Right ventricle myocardium inferior (tissue), 1 donor: Measurements from ENCODE around the gene IQGAP3. TPM values are rescaled to one million over a fixed set of nuclear protein-coding genes. Genes with fewer than 3 reads are reported as not detected.
"Not testable (repeated sequence)": the region's sequence is repeated elsewhere in the genome, so short reads cannot be mapped to it uniquely, and the experiment has no call there.

Source experiments
- ATAC-seq: fragments of 200-7000 bp; cut with Tn5 transposase; one replicate; pipeline ENCODE4 v1.9.1; 2020; ENCODE audit warnings: mild to moderate bottlenecking, moderate library complexity
- DNase-seq: peaks from one replicate; pipeline ENCODE4 v3.0.0; 2021; ENCODE audit errors: missing footprints
- intact Hi-C: fragments of 100-400 bp; cut with DNase I; formaldehyde crosslinking; loops from one replicate; pipeline ENCODE4 v1.11.0; 2022
- total RNA-seq: library from RNA; stranded (reverse); fragmentation: NEBNext Ultra II Directional; extraction: Animal tissue kit (Norgen Biotek cat#: 25700); gene quantifications from one replicate; pipeline ENCODE4 v1.2.1, GENCODE V29; 2021
- donor health status: DM: no; HTN: yes; CAD: no; lungs with severe emphysema.

Gene IQGAP3
- total RNA-seq, 1 donor from 2014 or later: 1.2 TPM

DNA sequence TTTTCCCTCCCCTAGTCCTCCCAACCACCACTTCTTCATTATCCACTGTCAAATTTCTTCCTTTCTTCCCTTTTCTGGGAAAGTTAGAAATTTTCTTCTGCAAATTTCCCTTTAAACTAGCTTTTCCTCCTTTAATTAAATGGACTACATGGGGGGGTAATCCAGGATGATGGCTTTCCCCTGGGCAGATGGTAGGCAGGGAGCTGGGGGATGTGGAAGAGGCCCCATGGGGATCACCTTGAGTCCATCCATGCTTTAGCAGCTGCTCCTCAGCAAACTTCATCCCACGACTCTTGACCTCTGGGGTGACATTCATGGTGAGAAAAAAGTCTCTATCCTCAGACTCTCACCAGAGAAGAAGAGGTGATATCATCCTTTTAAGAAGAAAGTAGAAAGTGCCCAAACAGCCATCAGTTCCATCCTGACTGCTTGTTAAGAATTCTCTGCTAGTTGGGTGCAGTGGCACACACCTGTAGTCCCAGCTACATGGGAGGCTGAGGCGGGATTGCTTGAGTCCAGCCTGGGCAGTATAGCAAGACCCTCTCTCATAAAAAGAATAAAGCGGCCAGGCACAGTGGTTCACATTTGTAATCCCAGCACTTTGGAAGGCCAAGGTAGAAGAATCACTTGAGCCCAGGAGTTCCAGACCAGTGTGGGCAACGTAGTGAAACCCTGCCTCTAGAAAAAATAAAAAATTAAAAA lies 26.5 kb upstream of the IQGAP3 start:
- no peak for DNase-seq

DNA sequence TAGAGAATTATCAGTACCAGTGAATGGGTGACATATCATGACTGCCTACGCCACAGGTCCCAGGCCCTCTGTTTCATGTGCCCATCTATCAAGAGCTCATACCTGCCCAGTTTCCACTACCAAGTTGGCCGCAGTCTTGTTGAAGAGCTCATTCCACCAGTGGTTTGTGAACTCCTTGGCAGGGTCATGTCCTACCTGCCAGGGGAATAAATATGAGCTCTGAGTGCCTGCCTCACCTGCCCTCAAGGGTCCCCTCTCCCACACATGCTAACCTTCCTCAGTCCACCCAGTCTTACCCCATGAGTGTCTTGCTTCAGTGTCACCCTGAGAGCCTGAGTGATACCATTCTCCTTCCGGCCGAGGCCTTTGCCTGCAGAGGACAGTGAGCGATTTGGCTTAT lies 25.8 kb upstream of the IQGAP3 start:
- DNase-seq: no peak
- no peak for ATAC-seq
- intact Hi-C loops: no loop called here

More for the DNA sequence above, 26.5 kb upstream of the IQGAP3 start:
- intact Hi-C loops: no loop called here
- ATAC-seq: no peak

DNA sequence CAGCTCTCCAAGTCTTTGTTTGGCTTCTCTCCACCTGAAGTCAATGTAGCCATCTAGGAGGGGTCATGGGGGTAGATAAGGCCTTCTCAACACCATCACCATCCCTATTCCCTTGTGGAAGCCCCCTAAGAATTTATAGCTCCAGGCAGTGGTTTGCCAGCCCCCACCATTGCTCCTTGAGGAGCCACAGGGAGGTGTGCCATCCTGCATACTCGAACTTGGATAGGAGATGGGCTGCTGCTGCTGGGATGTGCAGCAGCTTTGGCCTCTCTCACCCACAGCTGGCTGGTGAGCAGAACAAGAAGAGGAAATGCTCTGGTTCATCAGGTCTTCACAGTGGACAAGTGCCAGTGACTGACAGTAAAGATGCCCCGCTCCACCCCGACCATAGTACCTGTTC lies 24.1 kb upstream of the IQGAP3 start:
- intact Hi-C loops: no loop called here
- DNase-seq: no peak
- no peak for ATAC-seq

DNA sequence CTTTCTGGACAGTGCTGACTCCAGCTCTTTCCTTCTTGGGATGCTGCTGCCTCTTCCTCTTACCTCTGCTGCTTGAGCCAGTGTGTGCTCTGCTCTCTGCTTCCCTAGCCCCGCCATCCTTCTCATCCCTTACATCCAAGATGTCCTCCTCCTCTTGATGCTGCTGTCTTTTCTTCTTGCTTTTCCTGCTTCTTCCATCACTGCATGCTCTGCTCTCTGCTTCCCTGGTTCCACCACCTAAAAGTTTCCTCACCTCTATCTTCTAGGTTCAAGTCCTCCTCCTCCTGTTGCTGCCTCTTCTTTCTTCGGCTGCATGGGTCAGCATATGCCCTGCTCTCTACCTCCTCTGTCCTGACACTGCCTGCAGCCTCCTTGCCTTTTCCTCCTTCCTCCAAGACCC lies 22.7 kb upstream of the IQGAP3 start:
- no peak for ATAC-seq
- DNase-seq: no peak
- intact Hi-C loops: no loop called here

DNA sequence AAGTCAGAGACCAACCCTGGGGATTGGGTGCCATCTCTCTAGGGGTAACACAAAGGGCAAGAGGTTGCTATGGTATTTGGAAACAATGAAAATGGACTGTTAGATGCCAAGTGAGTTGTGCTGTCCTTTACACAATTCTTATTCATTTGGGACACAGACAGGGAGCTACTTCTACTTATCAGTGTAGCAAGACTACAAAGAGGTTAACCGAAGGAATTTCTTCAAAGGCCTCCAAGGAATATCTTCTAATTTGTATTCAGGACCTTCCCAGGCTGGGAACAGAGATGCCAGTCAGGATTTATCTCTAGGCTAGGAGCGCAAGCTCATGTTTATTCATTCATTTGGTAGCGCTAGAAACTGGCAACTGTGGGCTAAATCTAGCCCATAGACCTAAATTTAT lies 21.8 kb upstream of the IQGAP3 start:
- no peak for DNase-seq
- ATAC-seq: no peak
- intact Hi-C loops: loop anchor here (5.0 kb wide), 1 partner anchor 87 kb away; no protein-coding TSS in a partner anchor

DNA sequence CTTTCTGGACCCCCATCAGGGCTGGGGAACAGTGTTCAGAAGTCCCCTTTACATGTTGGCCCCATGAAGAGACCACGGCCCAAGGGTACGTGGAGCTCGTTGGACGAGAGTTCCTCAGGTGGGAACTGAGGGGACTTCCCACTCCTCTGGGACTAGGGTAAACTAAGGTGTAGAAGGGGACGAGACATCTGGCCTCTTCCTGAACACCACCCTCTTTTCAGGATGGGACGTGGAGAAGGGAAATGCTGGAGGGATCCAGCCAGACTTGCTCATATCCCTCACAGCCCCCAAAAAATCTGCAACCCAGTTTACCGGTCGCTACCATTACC lies 21.3 kb upstream of the IQGAP3 start:
- no peak for ATAC-seq
- no peak for DNase-seq
- intact Hi-C loops: loop anchor here (5.0 kb wide), 1 partner anchor 86 kb away; no protein-coding TSS in a partner anchor

DNA sequence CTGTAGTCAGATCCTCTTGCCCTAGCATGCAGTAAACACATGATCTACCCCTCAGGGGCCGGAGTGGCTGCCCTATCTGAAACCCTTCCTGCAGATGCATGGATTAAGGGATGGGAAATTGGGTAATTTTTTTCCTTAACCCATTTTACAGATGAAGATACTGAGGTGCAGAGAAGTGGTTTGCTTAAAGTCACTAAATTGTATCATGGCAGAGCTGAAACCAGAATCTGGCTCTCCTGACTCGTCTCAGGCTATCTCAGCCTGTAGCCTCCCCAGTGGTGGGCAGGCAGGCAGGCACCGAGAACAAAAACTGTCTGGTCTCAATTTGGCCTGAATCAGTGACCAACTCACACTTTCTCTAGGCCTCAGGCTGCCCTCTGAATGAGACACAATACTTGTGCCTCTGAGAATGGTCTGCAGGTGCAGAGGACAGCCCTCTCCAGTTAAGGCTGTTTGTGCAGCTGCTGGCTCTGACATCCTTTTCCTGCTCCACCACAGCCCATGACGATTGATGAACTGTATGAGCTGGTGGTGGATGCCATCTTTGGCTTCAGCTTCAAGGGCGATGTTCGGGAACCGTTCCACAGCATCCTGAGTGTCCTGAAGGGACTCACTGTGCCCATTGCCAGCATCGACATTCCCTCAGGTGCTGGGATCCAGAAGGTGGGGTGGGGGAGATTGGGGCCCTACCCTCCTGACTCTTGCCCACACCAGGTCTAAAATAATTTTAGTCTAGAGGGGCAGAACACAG lies 20.7 kb upstream of the IQGAP3 start:
- DNase-seq (no peak), ATAC-seq (no peak)
- intact Hi-C loops: loop anchor here (5.0 kb wide), 1 partner anchor 86 kb away; no protein-coding TSS in a partner anchor

DNA sequence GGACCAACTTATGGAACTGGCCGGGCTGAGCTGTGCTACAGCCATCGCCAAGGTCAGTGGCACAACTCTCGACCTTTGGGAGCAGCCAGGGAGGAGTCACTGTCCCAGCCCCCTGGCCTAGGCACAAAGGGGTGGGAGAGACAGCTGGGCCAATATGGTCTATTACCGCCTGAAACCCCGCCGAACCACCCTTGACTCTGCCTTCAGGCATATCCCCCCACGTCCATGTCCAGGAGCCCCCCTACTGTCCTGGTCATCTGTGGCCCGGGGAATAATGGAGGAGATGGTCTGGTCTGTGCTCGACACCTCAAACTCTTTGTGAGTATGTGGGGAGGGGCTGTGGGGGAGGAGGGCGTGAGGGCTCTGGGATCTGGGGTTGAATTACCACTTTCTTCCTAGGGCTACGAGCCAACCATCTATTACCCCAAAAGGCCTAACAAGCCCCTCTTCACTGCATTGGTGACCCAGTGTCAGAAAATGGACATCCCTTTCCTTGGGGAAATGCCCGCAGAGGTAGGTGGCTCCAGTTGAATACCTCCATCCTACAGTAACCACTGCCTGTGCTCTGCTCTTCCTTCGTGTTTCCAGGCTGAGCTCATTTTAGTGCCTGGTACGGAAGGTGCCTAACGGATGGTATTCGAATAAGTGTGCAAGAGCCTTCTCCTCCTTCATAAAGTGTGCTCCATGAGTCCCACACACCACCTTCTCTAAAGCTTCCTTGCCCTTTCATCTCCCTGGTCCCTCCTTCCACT lies 20.0 kb upstream of the IQGAP3 start:
- intact Hi-C loops: loop anchor here (5.0 kb wide), 1 partner anchor 85 kb away; no protein-coding TSS in a partner anchor
- peak; percentile 29 for ATAC-seq
- no peak for DNase-seq

DNA sequence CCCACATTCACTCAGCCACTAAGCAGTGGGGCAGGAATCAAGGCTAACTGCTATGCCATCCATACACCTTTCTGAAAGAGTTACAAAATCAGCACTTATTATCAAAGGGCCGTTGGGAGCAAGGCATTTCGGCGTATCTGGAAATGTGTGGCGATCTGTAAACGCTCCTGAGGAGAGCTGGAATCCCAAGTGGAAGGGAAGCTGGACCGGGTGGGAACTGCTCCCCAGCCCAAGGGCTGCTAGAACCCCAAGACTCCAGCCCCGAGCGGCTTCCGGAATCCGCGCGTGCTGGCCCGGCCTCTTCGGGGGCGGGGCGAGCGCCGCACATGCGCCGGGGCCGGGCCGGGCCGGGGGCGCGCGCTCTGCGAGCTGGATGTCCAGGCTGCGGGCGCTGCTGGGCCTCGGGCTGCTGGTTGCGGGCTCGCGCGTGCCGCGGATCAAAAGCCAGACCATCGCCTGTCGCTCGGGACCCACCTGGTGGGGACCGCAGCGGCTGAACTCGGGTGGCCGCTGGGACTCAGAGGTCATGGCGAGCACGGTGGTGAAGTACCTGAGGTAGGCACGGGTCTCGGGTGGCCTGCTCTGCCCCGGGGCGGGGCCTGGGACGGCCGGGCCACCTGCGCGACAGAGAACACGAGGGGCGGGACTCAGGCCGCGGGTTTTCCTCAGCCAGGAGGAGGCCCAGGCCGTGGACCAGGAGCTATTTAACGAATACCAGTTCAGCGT lies 19.2 kb upstream of the IQGAP3 start, which contains the start of gene NAXE:
NAXE (plus strand) TSS at position 345 of the 726 bp plus-strand sequence; CDS start at position 374, 29 bp downstream.
- intact Hi-C loops: loop anchor here (5.0 kb wide), 1 partner anchor 84 kb away; no protein-coding TSS in a partner anchor
- peak; percentile 97 for ATAC-seq

DNA sequence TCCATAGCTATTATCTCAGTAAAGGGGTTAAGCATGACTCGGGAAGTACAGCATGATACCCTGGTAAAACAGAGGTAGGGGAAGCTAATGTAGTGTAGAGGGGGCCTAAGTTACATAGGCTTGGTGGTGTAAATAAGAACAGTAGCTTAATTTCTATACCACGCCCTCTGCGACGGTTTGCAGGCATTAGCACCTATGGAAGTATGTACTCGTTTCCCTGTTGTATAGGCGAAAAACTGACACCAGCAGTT lies 18.7 kb upstream of the IQGAP3 start:
- intact Hi-C loops: loop anchor here (5.0 kb wide), 1 partner anchor 84 kb away; no protein-coding TSS in a partner anchor
- DNase-seq (no peak), ATAC-seq (peak; percentile 9)

More for the DNA sequence above, 19.2 kb upstream of the IQGAP3 start, which contains the start of gene NAXE:
- peak; percentile 88 for DNase-seq

DNA sequence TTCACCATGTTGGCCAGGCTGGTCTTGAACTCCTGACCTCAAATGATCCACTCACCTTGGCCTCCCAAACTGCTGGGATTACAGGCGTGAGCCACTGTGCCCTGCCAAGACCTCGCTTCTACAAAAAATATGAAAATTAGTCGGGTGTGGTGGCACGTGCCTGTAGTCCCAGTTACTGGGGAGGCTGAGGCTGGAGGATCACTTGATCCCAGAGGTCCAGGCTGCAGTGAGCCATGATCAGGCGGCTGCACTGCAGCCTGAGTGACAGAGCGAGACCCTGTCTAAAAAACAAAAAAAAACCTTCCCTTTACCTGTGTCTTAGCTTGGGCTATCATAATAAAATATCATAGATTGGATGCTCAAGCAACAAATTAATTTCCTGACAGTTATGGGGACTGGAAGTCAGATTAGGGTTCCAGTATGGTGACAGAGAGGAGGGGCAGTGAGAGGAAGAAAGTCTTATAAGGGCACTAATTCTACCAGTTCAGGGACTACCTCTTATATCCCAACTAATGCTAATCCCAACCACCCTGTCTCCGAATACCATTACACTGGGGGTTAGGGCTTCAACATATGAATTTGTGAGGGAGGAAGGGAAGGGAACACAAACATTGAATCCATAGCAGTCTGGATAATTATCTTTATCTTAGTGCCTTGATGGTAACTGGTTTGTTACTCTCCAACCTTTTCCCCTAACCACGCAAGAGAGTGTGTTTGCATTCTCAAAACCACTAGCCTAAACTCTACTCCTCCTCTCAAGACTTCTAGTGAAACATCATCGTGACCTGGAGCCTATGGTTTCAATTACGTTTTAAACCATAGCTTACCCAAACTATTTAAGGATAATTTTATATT lies 18.2 kb upstream of the IQGAP3 start:
- DNase-seq: no peak
- intact Hi-C loops: loop anchor here (5.0 kb wide), 1 partner anchor 83 kb away; no protein-coding TSS in a partner anchor
- no peak for ATAC-seq

DNA sequence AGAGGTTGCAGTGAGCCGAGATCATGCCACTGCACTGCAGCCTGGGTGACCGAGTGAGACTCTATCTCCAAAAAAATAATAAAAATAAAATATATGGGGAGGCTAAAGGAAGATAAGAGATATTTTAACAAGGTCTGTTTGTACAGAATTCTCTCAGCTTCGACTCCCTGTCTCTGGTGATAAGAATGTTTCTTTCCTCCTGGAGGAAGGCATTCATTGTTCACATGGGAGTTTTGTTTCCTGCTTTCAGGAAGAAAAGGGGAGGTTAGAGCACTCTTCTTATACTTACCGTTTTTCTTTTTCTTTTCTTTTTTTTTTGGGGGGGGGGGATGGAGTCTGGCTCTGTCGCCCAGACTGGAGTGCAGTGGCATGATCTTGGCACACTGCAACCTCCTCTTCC lies 17.2 kb upstream of the IQGAP3 start:
- intact Hi-C loops: loop anchor here (5.0 kb wide), 1 partner anchor 132 kb away; no protein-coding TSS in a partner anchor
- no peak for ATAC-seq
- no peak for DNase-seq

DNA sequence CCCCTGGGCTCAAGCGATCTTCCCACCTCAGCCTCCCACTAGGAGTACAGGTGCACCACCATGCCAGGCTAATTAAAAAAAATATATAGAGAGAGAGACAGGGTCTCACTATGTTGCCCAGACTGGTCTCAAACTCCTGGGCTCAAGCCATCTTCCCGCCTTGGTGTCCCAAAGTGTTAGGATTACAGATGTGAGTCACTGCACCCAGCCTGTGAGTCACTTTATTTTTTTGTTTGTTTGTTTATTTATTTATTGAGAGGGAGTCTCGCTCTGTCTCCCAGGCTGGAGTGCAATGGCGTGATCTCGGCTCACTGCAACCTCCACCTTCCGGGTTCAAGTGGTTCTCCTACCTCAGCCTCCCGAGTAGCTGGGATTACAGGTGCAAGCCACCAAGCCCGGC lies 15.6 kb upstream of the IQGAP3 start:
- intact Hi-C loops: loop anchor here (5.0 kb wide), 1 partner anchor 131 kb away; no protein-coding TSS in a partner anchor
- not testable (repeated sequence) for ATAC-seq, DNase-seq

DNA sequence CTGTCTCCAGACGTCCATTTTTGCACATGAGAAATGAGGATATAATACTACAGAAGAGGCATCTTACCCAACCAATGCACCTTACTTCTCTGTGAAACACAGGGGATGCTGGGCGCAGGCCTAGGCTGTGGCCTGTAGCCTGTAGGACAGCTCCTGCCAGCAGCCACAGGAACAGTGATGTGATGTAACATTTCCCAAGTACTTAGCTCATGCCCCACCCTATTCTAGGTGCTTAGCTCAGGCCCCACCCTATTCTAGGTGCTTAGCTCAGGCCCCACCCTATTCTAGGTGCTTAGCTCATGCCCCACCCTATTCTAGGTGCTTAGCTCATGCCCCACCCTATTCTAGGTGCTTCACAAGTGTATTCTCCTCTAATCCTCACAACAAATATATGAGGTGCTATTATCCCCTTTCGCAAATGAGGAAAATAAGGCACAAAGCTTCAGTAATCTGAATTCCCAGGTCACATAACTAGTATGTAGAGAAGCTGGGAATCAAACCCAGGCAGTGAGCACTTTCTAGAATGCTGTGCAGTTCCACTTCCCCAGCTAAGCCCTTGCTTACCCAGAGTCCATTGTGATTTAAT lies 14.6 kb upstream of the IQGAP3 start:
- intact Hi-C loops: loop anchor here (5.0 kb wide), 1 partner anchor 130 kb away; no protein-coding TSS in a partner anchor
- ATAC-seq: no peak
- DNase-seq: no peak

DNA sequence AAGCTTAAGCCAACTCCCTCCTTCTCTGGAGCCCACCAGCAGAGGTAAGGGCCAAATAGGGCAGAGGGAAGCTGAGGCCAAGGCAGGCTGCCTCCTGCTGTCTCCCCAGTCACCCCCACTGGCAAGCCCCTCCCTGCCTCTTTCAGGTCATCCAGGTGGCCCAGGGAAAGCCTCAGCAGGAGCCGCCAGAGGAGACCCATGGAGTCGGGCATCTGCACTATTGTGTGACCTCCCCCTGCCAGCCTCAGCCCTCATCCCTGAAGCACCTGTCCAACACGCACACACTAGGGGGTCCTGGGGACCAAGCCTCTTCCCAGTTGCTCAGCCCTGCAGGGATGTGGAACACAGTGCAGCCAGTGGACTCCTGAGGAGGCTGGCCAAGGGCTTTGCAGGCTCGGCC lies 14.0 kb upstream of the IQGAP3 start:
- no peak for ATAC-seq
- no peak for DNase-seq
- intact Hi-C loops: loop anchor here (5.0 kb wide), 1 partner anchor 129 kb away; no protein-coding TSS in a partner anchor

DNA sequence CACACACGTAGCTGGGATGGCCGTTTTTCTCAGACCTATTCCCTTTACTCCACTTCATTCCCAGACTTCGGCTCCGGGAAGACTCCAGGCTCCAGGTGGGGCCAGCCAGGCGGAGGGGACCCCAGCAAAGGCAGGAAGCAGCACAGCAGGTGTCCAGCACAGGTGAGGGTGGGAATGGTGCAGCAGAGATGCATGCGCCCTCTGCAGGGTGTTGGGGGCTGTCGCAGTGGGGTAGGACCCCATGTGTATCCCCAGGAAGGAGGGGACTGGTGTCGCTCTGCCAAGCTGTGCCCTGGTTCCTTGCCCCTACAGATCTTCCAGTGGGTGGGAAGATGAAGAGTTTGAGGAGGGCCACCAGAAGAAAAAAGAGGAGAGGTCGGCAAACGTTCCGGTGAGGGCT lies 12.4 kb upstream of the IQGAP3 start:
- intact Hi-C loops: loop anchor here (2.0 to 5.0 kb wide), 3 partner anchors 24 to 128 kb away; no protein-coding TSS in a partner anchor
- ATAC-seq (no peak), DNase-seq (no peak)
